SW480 (cell line): ENCODE data around the gene RNF166.

ENCODE experiments used
- DNase-seq: peaks from one replicate; pipeline ENCODE4 v3.0.0-alpha.2; 2016; ENCODE audit warnings: low spot score

Gene RNF166

GRCh38 chr16:88706965-88707826, 988 bp upstream of the RNF166 start:
- no peak for DNase-seq

GRCh38 chr16:88705801-88706228, 393 bp downstream of the RNF166 start:
- no peak for DNase-seq

DNA sequence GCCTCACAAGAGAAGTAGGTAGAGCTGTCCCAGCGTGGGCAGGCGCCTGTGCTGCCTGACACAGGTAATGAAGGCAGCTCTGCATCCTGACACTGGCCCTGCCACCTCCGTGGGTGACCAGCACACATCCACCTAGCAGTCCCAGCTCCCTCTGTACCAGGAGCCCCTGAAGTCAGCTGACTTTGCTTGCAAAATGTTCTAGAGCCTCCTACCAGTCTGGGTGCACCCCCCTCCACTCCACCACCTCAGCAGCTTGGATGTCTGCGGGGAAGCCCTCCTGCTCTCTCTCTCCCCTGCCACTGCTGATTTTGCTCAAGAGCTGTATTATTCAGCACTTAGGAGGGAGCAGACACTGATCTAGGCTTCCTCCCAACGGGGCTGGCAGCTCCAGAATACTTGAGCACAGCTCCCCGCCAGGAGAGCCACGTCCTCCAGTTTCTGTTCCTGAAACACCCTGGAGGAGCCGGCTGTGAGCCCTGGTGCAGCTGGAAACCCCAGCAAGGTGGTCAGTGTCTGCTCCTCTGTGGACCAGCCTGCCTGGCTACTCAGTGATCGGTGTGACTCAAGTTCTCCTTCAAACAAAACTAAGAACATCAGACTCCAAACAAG, 1.0 kb downstream of the RNF166 start:
- DNase-seq = no peak

DNA sequence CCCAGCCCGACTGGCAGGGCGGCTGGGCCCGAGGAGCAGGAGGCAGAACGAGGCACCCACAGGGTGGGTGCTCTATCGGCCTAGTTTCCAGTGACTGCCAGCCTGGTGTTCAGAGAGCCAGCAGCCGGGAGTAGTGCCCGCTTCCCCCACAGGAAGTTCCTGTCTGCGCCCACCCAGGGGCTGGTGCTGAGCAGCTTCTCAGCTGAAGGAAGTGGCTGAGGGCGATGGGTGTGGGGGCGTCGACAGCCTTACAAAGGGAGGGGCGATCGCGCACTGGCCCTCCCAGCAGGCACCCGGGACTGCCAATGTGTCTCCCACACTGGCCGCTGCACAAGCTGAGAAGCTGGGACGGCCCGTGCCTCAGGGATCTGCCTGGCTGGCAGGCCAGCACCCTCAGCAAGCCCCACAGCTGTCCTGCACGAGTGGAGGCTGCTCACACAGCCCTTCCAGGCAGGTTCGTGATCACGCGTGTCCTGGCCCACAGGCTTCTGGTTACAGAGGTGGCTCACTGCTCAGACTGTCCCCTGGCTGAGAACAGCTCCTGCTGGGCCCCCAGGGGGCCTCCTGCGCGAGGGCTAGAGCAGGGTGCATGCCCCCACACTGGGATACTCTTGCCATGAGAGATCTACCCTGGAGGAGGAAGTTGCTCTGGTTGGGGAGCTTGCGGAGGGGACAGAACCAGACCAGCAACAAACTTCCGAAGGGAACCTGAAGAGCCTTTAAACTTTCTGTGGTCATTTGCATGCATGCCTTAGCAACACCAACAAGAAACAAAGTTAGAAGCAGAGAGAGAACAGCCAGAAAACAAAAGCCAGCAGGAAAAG, 2.5 kb downstream of the RNF166 start:
- DNase-seq = no peak

- DNase-seq = no peak
Observed at GRCh38 chr16:88702371-88703210, 3.6 kb downstream of the RNF166 start.

DNA sequence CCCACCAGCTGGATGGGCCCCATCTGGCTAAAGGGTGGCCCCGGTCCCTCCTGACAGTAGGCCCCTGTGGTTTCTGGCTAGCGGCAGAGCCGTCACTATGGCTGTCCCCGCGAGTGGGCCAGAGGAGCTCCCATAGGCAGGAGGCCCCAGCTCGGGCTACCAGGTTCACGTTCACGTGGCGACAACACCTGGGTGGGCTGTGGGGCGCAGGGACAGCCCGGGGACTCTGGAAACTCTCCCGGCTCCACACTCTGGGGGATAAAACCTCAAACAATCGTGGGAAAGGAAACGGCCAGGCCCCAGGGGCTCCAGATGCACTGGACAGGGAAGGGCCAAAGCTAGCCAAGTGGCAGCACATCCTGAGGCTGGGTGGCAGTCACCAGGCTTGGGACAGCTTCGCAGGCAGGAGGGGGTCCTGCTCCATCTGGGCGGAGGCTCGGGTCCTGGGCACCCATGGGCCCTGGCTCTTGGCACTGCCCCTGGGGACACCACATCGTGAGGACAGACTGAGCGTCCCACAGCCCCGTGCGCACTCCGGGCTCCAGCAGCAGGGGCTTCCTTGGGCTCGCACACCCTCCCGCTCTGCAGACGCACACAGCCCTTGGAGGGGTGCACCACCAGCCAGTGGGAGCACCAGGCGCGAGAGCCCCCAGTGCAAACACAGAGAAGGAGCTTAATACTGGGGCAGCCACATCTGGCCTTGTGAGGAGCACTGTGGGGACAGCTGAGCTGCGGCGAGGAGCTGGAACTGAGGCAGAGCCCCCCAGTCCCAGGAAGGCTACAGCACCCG, 4.4 kb downstream of the RNF166 start:
- no peak for DNase-seq

GRCh38 chr16:88700636-88701482, 5.3 kb downstream of the RNF166 start:
- DNase-seq = no peak

DNA sequence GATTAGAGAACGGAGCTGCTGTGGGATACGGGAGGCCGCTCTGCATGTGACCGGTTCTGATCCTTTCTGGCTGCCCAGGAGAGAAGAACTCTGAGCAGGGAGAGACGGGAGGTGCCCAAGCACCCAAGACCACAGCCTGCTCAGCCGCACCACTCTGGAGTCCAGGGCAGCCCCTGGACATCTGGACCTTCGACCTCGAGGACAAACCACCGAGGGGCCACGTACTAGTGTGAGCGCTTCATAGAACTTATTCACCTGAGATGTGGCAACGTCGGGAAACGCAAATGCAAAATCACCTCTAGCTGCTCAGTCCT, 5.9 kb downstream of the RNF166 start:
- DNase-seq = no peak

GRCh38 chr16:88699180-88699579, 7.0 kb downstream of the RNF166 start:
- DNase-seq = no peak

GRCh38 chr16:88698646-88699045, 7.6 kb downstream of the RNF166 start:
- no peak for DNase-seq

- DNase-seq = no peak
Observed at GRCh38 chr16:88697831-88698615, 8.2 kb downstream of the RNF166 start.

DNA sequence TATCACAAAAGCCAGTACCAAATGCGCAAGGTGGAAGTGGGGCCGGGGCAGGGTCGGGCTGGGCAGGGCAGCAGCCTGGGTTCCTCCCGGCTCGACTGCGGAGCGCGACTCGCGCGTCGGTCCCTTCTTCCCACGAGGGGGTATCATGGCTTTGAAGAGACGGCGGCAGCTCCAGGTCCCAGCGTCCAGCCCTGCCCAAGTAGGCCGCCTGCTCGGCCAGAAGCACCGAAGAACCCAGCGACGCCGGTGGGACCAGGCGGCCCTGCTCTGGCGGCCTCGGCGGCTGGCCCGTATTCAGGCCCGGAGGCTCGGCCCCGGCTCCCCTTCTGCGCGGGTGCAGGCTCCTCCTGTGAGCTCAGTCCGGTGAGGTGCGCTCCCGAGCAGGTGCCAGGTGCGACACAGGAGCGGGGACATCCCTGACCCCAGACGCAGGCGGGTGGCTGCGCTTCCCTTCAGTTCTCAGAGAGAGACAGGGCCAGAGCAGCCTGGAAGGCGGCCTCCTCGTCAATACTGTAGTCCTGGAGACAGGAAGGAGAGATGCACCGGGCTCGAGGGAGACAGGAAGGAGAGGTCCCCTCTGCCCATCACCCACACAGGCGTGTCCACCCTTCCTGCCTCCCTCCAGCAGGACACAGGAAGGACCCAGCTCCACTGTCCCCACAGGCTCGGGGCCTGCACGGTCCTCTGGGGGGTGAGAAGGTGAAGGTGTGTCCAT, 8.9 kb downstream of the RNF166 start:
- no peak for DNase-seq

DNA sequence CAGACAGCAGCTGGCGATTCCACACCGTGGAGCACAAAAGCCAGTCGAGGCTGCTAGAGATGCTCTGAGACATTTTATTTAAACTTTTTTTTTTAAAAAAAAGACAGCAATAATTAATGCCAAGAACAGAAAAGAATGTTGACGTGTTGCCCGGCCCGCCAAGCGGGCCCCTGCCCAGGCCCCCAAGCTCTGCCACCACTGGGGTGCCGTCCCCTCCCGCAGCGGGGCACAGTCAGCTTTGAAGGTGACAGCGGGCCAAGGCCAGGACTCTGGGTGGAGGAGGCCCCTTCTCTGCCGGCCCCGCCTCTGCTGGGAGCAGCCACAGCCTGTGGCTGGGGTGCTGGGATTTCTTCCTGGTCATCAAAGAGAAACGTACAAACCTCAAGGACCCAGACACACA, 9.8 kb downstream of the RNF166 start:
- DNase-seq = no peak

GRCh38 chr16:88695753-88696152, 10.5 kb downstream of the RNF166 start:
- no peak for DNase-seq

DNA sequence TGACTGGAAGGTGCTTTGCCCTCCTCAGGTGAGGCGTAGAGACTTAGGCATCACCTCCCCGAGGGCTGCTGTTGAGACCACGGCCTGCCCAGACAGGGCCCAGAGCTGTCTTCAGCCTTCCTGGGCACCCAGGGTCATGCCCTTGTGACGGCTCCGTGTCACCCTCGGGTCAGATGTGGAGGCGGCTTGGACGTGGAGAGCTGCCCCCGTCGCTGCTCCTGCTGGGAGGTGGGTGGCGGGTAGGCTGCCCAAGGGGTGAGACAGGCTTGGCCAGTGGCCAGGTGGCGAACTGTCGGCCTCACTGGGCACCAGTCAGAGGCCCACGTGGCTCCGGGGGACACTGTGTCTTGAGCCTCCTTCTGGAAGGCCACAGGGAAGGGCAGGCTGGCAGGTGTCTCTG, 11.0 kb downstream of the RNF166 start:
- no peak for DNase-seq

GRCh38 chr16:88694221-88695087, 11.8 kb downstream of the RNF166 start:
- no peak for DNase-seq

DNA sequence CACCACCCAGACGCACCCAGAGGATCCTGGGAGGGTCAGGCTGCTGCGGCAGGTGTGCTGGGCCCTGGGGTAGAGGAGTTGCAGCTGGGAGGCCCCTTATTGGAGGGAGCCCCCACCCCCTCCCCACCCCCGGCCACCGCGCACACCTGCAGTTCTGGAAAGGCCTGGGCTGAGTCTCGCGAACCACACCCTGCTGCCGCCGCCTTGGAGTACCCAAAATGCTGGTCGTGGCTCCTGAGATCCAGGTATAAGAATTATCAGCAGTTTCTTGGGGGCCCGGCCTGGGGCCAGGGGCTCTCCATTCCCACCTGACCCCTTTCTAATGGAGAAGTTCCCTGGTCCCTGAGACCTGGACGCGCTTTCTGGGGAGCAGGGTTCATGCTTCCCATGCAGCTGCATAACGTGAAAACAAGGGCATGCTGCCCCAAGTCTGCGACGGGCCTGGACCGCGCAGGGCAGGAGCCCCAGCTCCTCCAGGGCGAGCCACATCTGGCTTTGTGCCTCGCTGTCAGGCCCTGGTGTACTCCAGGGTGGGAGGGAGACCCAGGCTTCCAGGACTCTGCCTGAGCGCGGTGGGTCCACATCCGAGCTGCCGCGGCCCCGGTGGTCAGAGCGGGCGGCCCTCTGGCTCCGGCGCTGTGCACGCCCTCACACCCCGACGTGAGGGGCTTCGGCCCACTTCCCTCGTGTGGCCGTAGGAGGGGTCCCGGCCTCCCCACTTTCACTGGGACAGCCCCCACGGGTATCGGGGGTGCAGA, 12.6 kb downstream of the RNF166 start:
- no peak for DNase-seq
